HepG2 (cell line): Measurements from ENCODE around the gene FAM50A. TPM values are rescaled to one million over a fixed set of nuclear protein-coding genes. Genes with fewer than 3 reads are reported as not detected.

Experiments used
- BRF2 ChIP-seq: sonication (generic); formaldehyde crosslinking; IDR thresholded peaks from 2 replicates; pipeline ENCODE4 v1.8.1; 2022; ENCODE audit warnings: mild to moderate bottlenecking, missing genetic modification reagents
- HMGA1 ChIP-seq: sonication (generic); formaldehyde crosslinking; conservative IDR thresholded peaks from 2 replicates; pipeline ENCODE4 v1.4.0; 2020; ENCODE audit warnings: missing genetic modification reagents
- NCOA5 ChIP-seq: sonication (generic); formaldehyde crosslinking; IDR thresholded peaks from 2 replicates; pipeline ENCODE4 v1.4.0; 2020; ENCODE audit warnings: missing genetic modification reagents
- POLR2A ChIP-seq, 2 experiments: IDR thresholded peaks; 2 replicates each; pipeline ENCODE4 v1.6.1; 2011; ENCODE audit warnings: low read depth in 2 of 2, low read length in 2 of 2, mild to moderate bottlenecking in 1 of 2, moderate library complexity in 1 of 2; ENCODE audit not compliant: insufficient read depth in 1 of 2
- POLR2G ChIP-seq: fragments of 200-400 bp; formaldehyde crosslinking; IDR thresholded peaks from 2 replicates; pipeline ENCODE4 v1.6.1; 2018; ENCODE audit warnings: mild to moderate bottlenecking, low read depth, low read length, moderate library complexity
- RAD21 ChIP-seq: fragments of 450-650 bp; formaldehyde crosslinking; IDR thresholded peaks from 2 replicates; pipeline ENCODE4 v1.5.0; 2020; ENCODE audit warnings: mild to moderate bottlenecking
- RBFOX2 ChIP-seq: fragments of 200-400 bp; formaldehyde crosslinking; IDR thresholded peaks from 2 replicates; pipeline ENCODE4 v1.6.1; 2017; ENCODE audit warnings: low read depth, mild to moderate bottlenecking, low read length
- SAP130 ChIP-seq: IDR thresholded peaks from 2 replicates; pipeline ENCODE4 v1.6.1; 2016; ENCODE audit warnings: low read depth
- TFAP4 ChIP-seq: sonication (generic); IDR thresholded peaks from 2 replicates; pipeline ENCODE4 v1.6.1; 2016; ENCODE audit warnings: low read depth, borderline replicate concordance
- YY1 ChIP-seq: IDR thresholded peaks from 2 replicates; pipeline ENCODE4 v1.6.1; 2011; ENCODE audit warnings: low read length, low read depth, moderate library complexity, mild to moderate bottlenecking; ENCODE audit not compliant: insufficient read depth, insufficient replicate concordance
- ZBTB14 ChIP-seq: sonication (generic); formaldehyde crosslinking; IDR thresholded peaks from 2 replicates; pipeline ENCODE4 v1.4.0; 2020; ENCODE audit warnings: missing genetic modification reagents
- ZBTB37 ChIP-seq: sonication (generic); formaldehyde crosslinking; IDR thresholded peaks from 2 replicates; pipeline ENCODE4 v1.4.0; 2020; ENCODE audit warnings: mild to moderate bottlenecking, missing genetic modification reagents
- ZEB1 ChIP-seq: IDR thresholded peaks from 2 replicates; pipeline ENCODE4 v1.6.1; 2012; ENCODE audit warnings: mild to moderate bottlenecking, low read depth, inconsistent platforms; ENCODE audit not compliant: insufficient replicate concordance
- ZFY ChIP-seq: sonication (generic); formaldehyde crosslinking; IDR thresholded peaks from 2 replicates; pipeline ENCODE4 v1.4.0; 2020; ENCODE audit warnings: missing genetic modification reagents
- ZNF12 ChIP-seq: sonication (generic); formaldehyde crosslinking; IDR thresholded peaks from 2 replicates; pipeline ENCODE4 v1.5.0; 2020; ENCODE audit warnings: missing genetic modification reagents
- ZNF44 ChIP-seq: sonication (generic); formaldehyde crosslinking; IDR thresholded peaks from 2 replicates; pipeline ENCODE4 v1.5.1; 2020; ENCODE audit warnings: mild to moderate bottlenecking, missing genetic modification reagents
- ZNF574 ChIP-seq: sonication (generic); formaldehyde crosslinking; IDR thresholded peaks from 2 replicates; pipeline ENCODE4 v1.4.0; 2020; ENCODE audit warnings: missing genetic modification reagents
- ZNF737 ChIP-seq: sonication (generic); formaldehyde crosslinking; IDR thresholded peaks from 2 replicates; pipeline ENCODE4 v1.5.0; 2020; ENCODE audit warnings: missing genetic modification reagents, mild to moderate bottlenecking, borderline replicate concordance
- ZNF792 ChIP-seq: IDR thresholded peaks from 2 replicates; pipeline ENCODE4 v1.6.1; 2016
- ZNF83 ChIP-seq: sonication (generic); formaldehyde crosslinking; IDR thresholded peaks from 2 replicates; pipeline ENCODE4 v1.4.0; 2020; ENCODE audit warnings: missing genetic modification reagents, mild to moderate bottlenecking, borderline replicate concordance
- polyA plus RNA-seq, 8 experiments: library from polyadenylated mRNA; depleted of rRNA in 3 of 8; stranded (reverse) in 7 of 8; unstranded in 1 of 8; fragments of >200 nt; fragmentation: Illumina TruSeq in 4 of 8; extraction: Trizol in 4 of 8; gene quantifications; 2 replicates each; pipeline versions ENCODE4 v1.2.1 to v1.2.3, GENCODE V29; 2011 to 2016; ENCODE audit warnings: low read depth in 4 of 8, missing spikeins in 1 of 8, mixed read lengths in 1 of 8; ENCODE audit not compliant: insufficient read depth in 1 of 8
- total RNA-seq, 5 experiments: library from RNA; depleted of rRNA; stranded (reverse); fragments of >200 nt; fragmentation: Illumina TruSeq; extraction: Trizol; gene quantifications; 2 replicates each; pipeline ENCODE4 v1.2.3, GENCODE V29; 2016; ENCODE audit warnings: low read depth in 1 of 5

The FAM50A gene
- total and polyA plus RNA-seq, 2 of the 13 experiments (the other 11 are each of a cell fraction or from before 2014, with no cell fraction given), result 30.7 to 40.7 TPM

GRCh38 chrX:154458116-154458953, 14.4 kb downstream of the FAM50A start, which contains the start of gene PLXNA3 (continued):
- TF ChIP-seq ZNF574 (no peak), ZNF737 (no peak), HMGA1 (CRISPR knock-in tag) (no peak), ZFY (CRISPR knock-in tag) (peak; percentile 59), ZNF44 (no peak), RAD21 (no peak), NCOA5 (CRISPR knock-in tag) (no peak), POLR2G (peak; percentile 68), ZNF792 (CRISPR knock-in tag) (no peak), BRF2 (CRISPR knock-in tag) (no peak), ZEB1 (no peak), POLR2A (IDR thresholded peaks at IDR 0.05; ENCODE audit: insufficient read depth in 1 of 2, low read depth in 2 of 2, low read length in 2 of 2) (peak in 1 of 2 experiments; percentile 13; a peak in 1 of 4 replicates), ZBTB37 (no peak), ZNF12 (CRISPR knock-in tag) (no peak), ZBTB14 (CRISPR knock-in tag) (peak; percentile 19; the same call in 1 of the 2 replicates), SAP130 (peak; percentile 8; the same call in 1 of the 2 replicates), TFAP4 (no peak), RBFOX2 (peak; percentile 64), YY1 (peak; percentile 10), ZNF83 (CRISPR knock-in tag) (no peak)
